OCI-LY1 (cell line): ENCODE measurements around the gene DOCK10.

Experiments used
- H2AFZ ChIP-seq: fragments of 200-600 bp; sonication (generic), shearing (Covaris generic); 2 replicates; pipeline ENCODE4 v1.6.0; 2014; ENCODE audit warnings: antibody characterized with exemption, mild to moderate bottlenecking, low read length
- H3F3A ChIP-seq: fragments of 200-600 bp; sonication (generic), shearing (Covaris generic); 2 replicates; pipeline ENCODE4 v1.6.0; 2014; ENCODE audit warnings: mild to moderate bottlenecking, antibody characterized with exemption, low read length, moderate library complexity; ENCODE audit not compliant: insufficient read depth
- H3K27ac ChIP-seq: fragments of 200-600 bp; sonication (generic); 2 replicates; pipeline ENCODE4 v1.5.1; 2014; ENCODE audit warnings: low read length, mixed run types, mild to moderate bottlenecking, low read depth; ENCODE audit not compliant: poor library complexity, severe bottlenecking
- H3K27me3 ChIP-seq: fragments of 200-600 bp; sonication (generic); 2 replicates; pipeline ENCODE4 v1.6.0; 2014; ENCODE audit warnings: antibody characterized with exemption, mild to moderate bottlenecking, low read length, moderate library complexity; ENCODE audit not compliant: insufficient read depth
- H3K36me3 ChIP-seq: fragments of 200-600 bp; sonication (generic); 2 replicates; pipeline ENCODE4 v1.6.1; 2014; ENCODE audit warnings: mild to moderate bottlenecking, antibody characterized with exemption, low read length, moderate library complexity, mixed read lengths; ENCODE audit not compliant: insufficient read depth
- H3K4me1 ChIP-seq: fragments of 200-600 bp; sonication (generic); 2 replicates; pipeline ENCODE4 v1.5.1; 2014; ENCODE audit warnings: mild to moderate bottlenecking, low read length, moderate library complexity; ENCODE audit not compliant: insufficient read depth, severe bottlenecking
- H3K4me2 ChIP-seq: fragments of 200-600 bp; sonication (generic), shearing (Covaris generic); 2 replicates; pipeline ENCODE4 v1.6.1; 2014; ENCODE audit warnings: low read length
- H3K4me3 ChIP-seq: fragments of 200-600 bp; sonication (generic); 2 replicates; pipeline ENCODE4 v1.5.1; 2014; ENCODE audit warnings: low read length, low read depth, mild to moderate bottlenecking, mixed read lengths; ENCODE audit not compliant: poor library complexity, severe bottlenecking
- H3K79me2 ChIP-seq: fragments of 200-600 bp; shearing (Covaris generic); 2 replicates; pipeline ENCODE4 v1.6.1; 2016; ENCODE audit warnings: mixed run types, low read length, mixed read lengths; ENCODE audit not compliant: insufficient read depth
- H3K9ac ChIP-seq: fragments of 200-600 bp; sonication (generic), shearing (Covaris generic); 2 replicates; pipeline ENCODE4 v1.6.1; 2014; ENCODE audit warnings: mild to moderate bottlenecking, low read length, mixed read lengths
- H3K9me2 ChIP-seq: fragments of 200-600 bp; sonication (generic), shearing (Covaris generic); 2 replicates; pipeline ENCODE4 v1.6.1; 2014; ENCODE audit warnings: low read depth, mild to moderate bottlenecking, low read length, mixed read lengths
- H3K9me3 ChIP-seq: fragments of 200-600 bp; shearing (Covaris generic); 2 replicates; pipeline ENCODE4 v1.6.1; 2014; ENCODE audit warnings: low read length, mixed read lengths
- H4K20me1 ChIP-seq: fragments of 200-600 bp; sonication (generic), shearing (Covaris generic); 2 replicates; pipeline ENCODE4 v1.6.0; 2016; ENCODE audit warnings: mild to moderate bottlenecking, low read length; ENCODE audit not compliant: insufficient read depth
- CTCF ChIP-seq: fragments of 200-600 bp; sonication (generic), shearing (Covaris generic); IDR thresholded peaks from 2 replicates; pipeline ENCODE4 v1.5.1; 2017; ENCODE audit warnings: mild to moderate bottlenecking, antibody characterized with exemption, low read length, moderate library complexity, mixed read lengths
- EZH2 ChIP-seq: fragments of 200-600 bp; sonication (generic), shearing (Covaris generic); IDR thresholded peaks from 2 replicates; pipeline ENCODE4 v1.8.0; 2017; ENCODE audit warnings: borderline replicate concordance, mixed run types, mild to moderate bottlenecking, antibody characterized with exemption, low read length, moderate library complexity, mixed read lengths

Gene DOCK10

GRCh38 chr2:225030893-225031292, 11.4 kb downstream of the DOCK10 start:
- H3K4me1 ChIP-seq, result no peaks in the 10 kb centered on the region
- H3K9ac ChIP-seq, result no peak overlapping the region
- no peak overlapping the region for H2AFZ ChIP-seq
- H3K27ac ChIP-seq, result no peak overlapping the region
- TF ChIP-seq EZH2, result no peak
- no peak for TF ChIP-seq CTCF
- H3K4me2 ChIP-seq, result no peak overlapping the region
- H3K27me3 ChIP-seq, result no peaks in the 10 kb centered on the region
- no peaks in the 10 kb centered on the region for H3F3A ChIP-seq
- no peak overlapping the region for H3K4me3 ChIP-seq
- no peaks in the 10 kb centered on the region for H3K9me2 ChIP-seq
- H4K20me1 ChIP-seq, result no peaks in the 10 kb centered on the region
- H3K79me2 ChIP-seq, result no peaks in the 10 kb centered on the region
- H3K36me3 ChIP-seq, result no peaks in the 10 kb centered on the region
- H3K9me3 ChIP-seq, result no peaks in the 10 kb centered on the region

- H3K27ac ChIP-seq, result no peak overlapping the region
- H3K36me3 ChIP-seq, result no peaks in the 10 kb centered on the region
- H3K9me2 ChIP-seq, result no peaks in the 10 kb centered on the region
- H4K20me1 ChIP-seq, result no peaks in the 10 kb centered on the region
- no peak overlapping the region for H3K9ac ChIP-seq
- no peaks in the 10 kb centered on the region for H3F3A ChIP-seq
- H2AFZ ChIP-seq, result no peak overlapping the region
- no peak for TF ChIP-seq CTCF
- TF ChIP-seq EZH2, result no peak
- H3K9me3 ChIP-seq, result no peaks in the 10 kb centered on the region
- H3K4me1 ChIP-seq, result no peaks in the 10 kb centered on the region
- H3K79me2 ChIP-seq, result no peaks in the 10 kb centered on the region
- no peak overlapping the region for H3K4me3 ChIP-seq
- H3K4me2 ChIP-seq, result no peak overlapping the region
- H3K27me3 ChIP-seq, result no peaks in the 10 kb centered on the region
Measured at GRCh38 chr2:225030203-225030602, 12.1 kb downstream of the DOCK10 start.

- H3K9me3 ChIP-seq, result no peaks in the 10 kb centered on the region
- no peaks in the 10 kb centered on the region for H3K79me2 ChIP-seq
- H3K4me1 ChIP-seq, result no peaks in the 10 kb centered on the region
- H3K27ac ChIP-seq, result no peak overlapping the region
- no peak overlapping the region for H2AFZ ChIP-seq
- TF ChIP-seq EZH2 (no peak), CTCF (no peak)
- H3K4me3 ChIP-seq, result no peak overlapping the region
- no peaks in the 10 kb centered on the region for H3K36me3 ChIP-seq
- no peak overlapping the region for H3K9ac ChIP-seq
- no peaks in the 10 kb centered on the region for H3F3A ChIP-seq
- H3K4me2 ChIP-seq, result no peak overlapping the region
- no peaks in the 10 kb centered on the region for H3K27me3 ChIP-seq
- H4K20me1 ChIP-seq, result no peaks in the 10 kb centered on the region
- H3K9me2 ChIP-seq, result no peaks in the 10 kb centered on the region
Measured at GRCh38 chr2:225028572-225028971, 13.7 kb downstream of the DOCK10 start.
